Smooth muscle cell (in vitro differentiated cells): Measurements from ENCODE around the gene MTIF3. TPM values are rescaled to one million over a fixed set of nuclear protein-coding genes. Genes with fewer than 3 reads are reported as not detected.

Experiments used
- DNase-seq: peaks from one replicate; lab custom pipeline; 2025; ENCODE audit not compliant: unreplicated experiment; lab: John Stamatoyannopoulos, UW
- H2AFZ ChIP-seq: fragments of 200-600 bp; sonication (generic); 2 replicates; pipeline ENCODE4 v1.6.0; 2016; ENCODE audit warnings: antibody characterized with exemption, low read depth, mild to moderate bottlenecking
- H3F3A ChIP-seq: fragments of 200-600 bp; sonication (generic); 2 replicates; pipeline ENCODE4 v1.6.0; 2017; ENCODE audit warnings: antibody characterized with exemption, low read depth
- H3K27ac ChIP-seq: fragments of 200-600 bp; sonication (generic); 2 replicates; pipeline ENCODE4 v1.5.1; 2016; ENCODE audit warnings: low read depth, mild to moderate bottlenecking
- H3K27me3 ChIP-seq: fragments of 200-600 bp; sonication (generic); 2 replicates; pipeline ENCODE4 v1.6.1; 2016; ENCODE audit warnings: low read depth, mild to moderate bottlenecking
- H3K36me3 ChIP-seq: fragments of 200-600 bp; sonication (generic); 2 replicates; pipeline ENCODE4 v1.5.1; 2016; ENCODE audit warnings: low read depth
- H3K4me1 ChIP-seq: fragments of 200-600 bp; sonication (generic); 2 replicates; pipeline ENCODE4 v1.5.1; 2016; ENCODE audit warnings: low read depth
- H3K4me2 ChIP-seq: fragments of 200-600 bp; sonication (generic); 2 replicates; pipeline ENCODE4 v1.6.0; 2016; ENCODE audit warnings: mild to moderate bottlenecking
- H3K4me3 ChIP-seq: fragments of 200-600 bp; sonication (generic); 2 replicates; pipeline ENCODE4 v1.5.1; 2016; ENCODE audit warnings: mild to moderate bottlenecking
- H3K79me2 ChIP-seq: fragments of 200-600 bp; sonication (generic); 2 replicates; pipeline ENCODE4 v1.6.0; 2016; ENCODE audit warnings: low read depth, mild to moderate bottlenecking
- H3K9ac ChIP-seq: fragments of 200-600 bp; sonication (generic); 2 replicates; pipeline ENCODE4 v1.6.0; 2016; ENCODE audit warnings: low read depth
- H3K9me3 ChIP-seq: fragments of 200-600 bp; sonication (generic); replicated peaks from 2 replicates; pipeline ENCODE4 v1.5.1; 2016; ENCODE audit warnings: low read depth
- H4K20me1 ChIP-seq: fragments of 200-600 bp; sonication (generic); 2 replicates; pipeline ENCODE4 v1.6.0; 2016; ENCODE audit warnings: low read depth
- WGBS: methylation state at CpG from one replicate; pipeline ENCODE4 v1.1.7; 2016; ENCODE audit warnings: low lambda C conversion rate; 5-methylcytosine and 5-hydroxymethylcytosine counted together
- polyA plus RNA-seq: library from polyadenylated mRNA; unstranded; fragments of >200 nt; fragmentation: Nextera tagmentation; extraction: Ambion mirVana; gene quantifications from 2 replicates; pipeline ENCODE4 v1.2.1, GENCODE V29; 2016
- total RNA-seq: library from RNA; depleted of rRNA; stranded (reverse); fragments of >200 nt; gene quantifications from 2 replicates; pipeline ENCODE4 v1.2.3, GENCODE V29; 2014
- TF ChIP-seq, protein P1 (sequence below): fragments of 200-600 bp; sonication (generic); IDR thresholded peaks from 2 replicates; pipeline ENCODE4 v1.5.1; 2017; ENCODE audit warnings: borderline replicate concordance, mild to moderate bottlenecking, antibody characterized with exemption; ENCODE audit not compliant: insufficient read depth, poor library complexity, severe bottlenecking

MTIF3 gene
- total and polyA plus RNA-seq, 2 experiments from 2014 or later = 57.0 to 60.5 TPM

DNA sequence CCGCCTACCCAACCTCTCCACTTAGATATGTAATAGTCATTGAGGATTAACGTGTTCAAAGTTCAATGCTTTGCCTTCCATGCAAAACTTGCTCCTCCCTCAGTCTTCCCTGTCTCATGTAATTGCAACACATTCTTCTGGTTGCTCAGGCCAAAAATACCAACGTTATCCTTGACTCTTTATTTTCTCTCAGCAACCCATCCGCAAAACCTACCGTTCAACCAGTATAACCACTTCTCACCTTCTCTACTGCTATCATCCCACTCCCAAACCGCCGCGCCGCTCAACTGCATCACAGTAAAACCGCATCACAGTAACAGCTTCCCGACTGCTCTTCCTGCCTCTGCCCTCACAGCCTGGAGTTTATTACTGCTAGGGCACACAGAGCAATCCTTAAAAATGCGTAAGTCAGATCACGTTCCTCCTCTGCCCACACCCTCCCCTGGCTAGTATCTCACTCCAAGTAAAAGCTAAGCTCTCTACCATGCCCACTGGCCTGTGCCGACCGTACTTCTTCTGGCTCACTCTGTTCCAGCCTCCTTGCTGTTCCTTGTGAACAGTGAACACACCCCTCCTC, 8.2 kb downstream of the MTIF3 start:
- Histone ChIP-seq H3K9me3 (no peaks in the 10 kb centered on the region), H3K4me3 (no peak overlapping the region), H3K79me2 (peaks cover 25% of the 10 kb centered on the region), H3K27me3 (no peaks in the 10 kb centered on the region), H3F3A (no peaks in the 10 kb centered on the region), H2AFZ (no peak overlapping the region), H3K9ac (no peak overlapping the region), H3K27ac (no peak overlapping the region), H3K4me2 (no peak overlapping the region), H4K20me1 (peaks cover 67% of the 10 kb centered on the region), H3K4me1 (no peaks in the 10 kb centered on the region), H3K36me3 (no peaks in the 10 kb centered on the region)
- TF ChIP-seq, protein P1, sequence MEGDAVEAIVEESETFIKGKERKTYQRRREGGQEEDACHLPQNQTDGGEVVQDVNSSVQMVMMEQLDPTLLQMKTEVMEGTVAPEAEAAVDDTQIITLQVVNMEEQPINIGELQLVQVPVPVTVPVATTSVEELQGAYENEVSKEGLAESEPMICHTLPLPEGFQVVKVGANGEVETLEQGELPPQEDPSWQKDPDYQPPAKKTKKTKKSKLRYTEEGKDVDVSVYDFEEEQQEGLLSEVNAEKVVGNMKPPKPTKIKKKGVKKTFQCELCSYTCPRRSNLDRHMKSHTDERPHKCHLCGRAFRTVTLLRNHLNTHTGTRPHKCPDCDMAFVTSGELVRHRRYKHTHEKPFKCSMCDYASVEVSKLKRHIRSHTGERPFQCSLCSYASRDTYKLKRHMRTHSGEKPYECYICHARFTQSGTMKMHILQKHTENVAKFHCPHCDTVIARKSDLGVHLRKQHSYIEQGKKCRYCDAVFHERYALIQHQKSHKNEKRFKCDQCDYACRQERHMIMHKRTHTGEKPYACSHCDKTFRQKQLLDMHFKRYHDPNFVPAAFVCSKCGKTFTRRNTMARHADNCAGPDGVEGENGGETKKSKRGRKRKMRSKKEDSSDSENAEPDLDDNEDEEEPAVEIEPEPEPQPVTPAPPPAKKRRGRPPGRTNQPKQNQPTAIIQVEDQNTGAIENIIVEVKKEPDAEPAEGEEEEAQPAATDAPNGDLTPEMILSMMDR = no peak
- 87% methylated on average over 15 of the region's 15 CpGs for WGBS
- DNase-seq = no peak

DNA sequence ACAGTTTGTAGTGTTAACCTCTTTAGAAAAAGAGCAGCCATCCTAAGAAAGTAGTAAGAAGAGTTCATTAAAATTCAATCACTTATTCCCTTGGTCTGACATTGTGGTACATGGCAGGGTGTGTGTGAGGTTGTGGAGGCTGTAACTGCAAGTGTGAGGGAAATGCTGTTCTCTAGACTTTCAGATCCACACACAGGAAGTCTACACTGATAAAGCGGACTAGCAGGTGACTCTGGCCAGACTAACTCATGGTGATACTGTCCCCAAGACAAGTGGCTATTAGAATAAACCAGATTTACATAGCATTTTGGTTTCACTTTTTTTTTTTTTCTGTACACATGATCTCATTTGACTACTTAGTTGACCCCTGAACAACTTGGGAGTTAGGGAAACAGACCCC, 10.0 kb downstream of the MTIF3 start:
- DNase-seq = no peak
- no peaks in the 10 kb centered on the region for H3F3A ChIP-seq

DNA sequence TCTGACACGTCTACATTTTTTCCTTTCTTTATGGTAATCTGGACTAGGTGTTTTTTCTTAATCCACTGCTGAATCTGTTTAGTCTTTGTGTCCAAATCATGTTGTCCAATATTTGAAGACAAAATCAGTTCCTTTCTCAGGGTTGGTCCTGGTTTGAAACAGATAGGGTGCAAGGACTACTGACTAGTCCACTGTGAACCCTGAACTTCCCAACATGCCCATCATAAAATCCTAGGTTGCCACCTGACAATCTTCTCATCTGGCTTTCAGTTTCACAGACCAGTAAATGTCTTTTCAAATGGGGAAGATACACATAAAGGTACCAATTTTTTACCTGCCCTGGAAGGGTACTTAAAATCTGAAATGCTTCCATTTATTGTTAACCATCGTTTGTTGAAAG, 13.2 kb downstream of the MTIF3 start:
- H3K27ac ChIP-seq = no peak overlapping the region
- no peaks in the 10 kb centered on the region for H3K4me1 ChIP-seq
- H3K4me3 ChIP-seq = no peak overlapping the region
- H2AFZ ChIP-seq = no peak overlapping the region
- peaks cover 25% of the 10 kb centered on the region for H4K20me1 ChIP-seq
- H3K9ac ChIP-seq = no peak overlapping the region
- H3K79me2 ChIP-seq = no peaks in the 10 kb centered on the region
- no peak overlapping the region for H3K4me2 ChIP-seq
- no peaks in the 10 kb centered on the region for H3F3A ChIP-seq
- H3K27me3 ChIP-seq = no peaks in the 10 kb centered on the region
- H3K9me3 ChIP-seq = no peaks in the 10 kb centered on the region
- TF ChIP-seq, protein P1 = no peak
- H3K36me3 ChIP-seq = peaks cover 10% of the 10 kb centered on the region
- 93% methylated on average over 2 of the region's 2 CpGs for WGBS
- no peak for DNase-seq

More for the DNA sequence above, 10.0 kb downstream of the MTIF3 start:
- H3K4me2 ChIP-seq = no peak overlapping the region
- H3K79me2 ChIP-seq = peaks cover 12% of the 10 kb centered on the region
- peaks cover 52% of the 10 kb centered on the region for H4K20me1 ChIP-seq
- no peaks in the 10 kb centered on the region for H3K9me3 ChIP-seq
- no peak overlapping the region for H3K9ac ChIP-seq
- 100% methylated on average over 1 of the region's 1 CpG for WGBS
- no peaks in the 10 kb centered on the region for H3K4me1 ChIP-seq
- H3K27ac ChIP-seq = no peak overlapping the region
- H3K36me3 ChIP-seq = peaks cover 3% of the 10 kb centered on the region
- H3K27me3 ChIP-seq = no peaks in the 10 kb centered on the region
- TF ChIP-seq, protein P1 = no peak
- no peak overlapping the region for H2AFZ ChIP-seq
- H3K4me3 ChIP-seq = no peak overlapping the region

DNA sequence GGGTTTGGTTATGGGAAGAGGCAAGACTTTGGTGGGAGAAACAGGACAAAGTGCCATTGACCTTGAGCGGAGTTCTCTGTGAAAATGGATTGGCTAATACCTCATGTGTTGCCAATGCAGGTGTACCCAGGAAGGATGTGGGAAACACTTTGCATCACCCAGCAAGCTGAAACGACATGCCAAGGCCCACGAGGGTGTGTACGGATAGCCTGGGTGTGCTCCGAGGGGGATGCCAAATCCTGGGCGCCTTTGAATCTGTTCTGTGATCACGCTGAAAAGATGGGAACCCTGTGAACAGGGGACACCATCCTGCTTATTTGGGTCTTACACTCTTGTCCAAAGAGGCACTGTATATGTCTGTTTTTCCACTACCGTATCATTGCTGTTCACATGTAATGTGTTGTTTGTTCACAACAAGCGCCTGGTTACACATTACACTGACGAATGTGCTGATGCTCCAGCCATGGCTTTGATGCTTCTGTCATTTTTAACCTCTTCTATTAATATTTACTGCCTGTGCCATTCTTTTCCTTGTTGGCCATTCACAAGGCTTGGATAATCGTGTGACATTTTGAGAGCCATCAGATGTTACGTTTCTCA, 17.7 kb downstream of the MTIF3 start:
- H2AFZ ChIP-seq = no peak overlapping the region
- H3K27me3 ChIP-seq = no peaks in the 10 kb centered on the region
- DNase-seq = no peak
- no peaks in the 10 kb centered on the region for H3F3A ChIP-seq
- no peak overlapping the region for H3K4me3 ChIP-seq
- no peaks in the 10 kb centered on the region for H3K4me1 ChIP-seq
- no peaks in the 10 kb centered on the region for H3K9me3 ChIP-seq
- peaks cover 21% of the 10 kb centered on the region for H3K36me3 ChIP-seq
- TF ChIP-seq, protein P1 = no peak
- H4K20me1 ChIP-seq = peaks cover 17% of the 10 kb centered on the region
- no peak overlapping the region for H3K4me2 ChIP-seq
- H3K79me2 ChIP-seq = no peaks in the 10 kb centered on the region
- no peak overlapping the region for H3K27ac ChIP-seq
- no peak overlapping the region for H3K9ac ChIP-seq
- 97% methylated on average over 12 of the region's 12 CpGs for WGBS
